SU-DHL-6 (cell line): Measurements from ENCODE around the gene DNAH9.

Source experiments
- H2AFZ ChIP-seq: fragments of 200-600 bp; sonication (generic); 2 replicates; pipeline ENCODE4 v1.6.1; 2014; ENCODE audit warnings: low read depth, mild to moderate bottlenecking, moderate library complexity, mixed read lengths, antibody characterized with exemption, low read length; ENCODE audit not compliant: severe bottlenecking
- H3F3A ChIP-seq: fragments of 200-600 bp; shearing (Covaris generic); 2 replicates; pipeline ENCODE4 v1.6.0; 2016; ENCODE audit warnings: antibody characterized with exemption, mild to moderate bottlenecking; ENCODE audit not compliant: insufficient read depth
- H3K27ac ChIP-seq: fragments of 200-600 bp; sonication (generic); 2 replicates; pipeline ENCODE4 v1.5.1; 2016; ENCODE audit warnings: low read depth, mild to moderate bottlenecking, low read length, moderate library complexity, mixed read lengths
- H3K27me3 ChIP-seq: fragments of 200-600 bp; sonication (generic), shearing (Covaris generic); 2 replicates; pipeline ENCODE4 v1.6.0; 2014; ENCODE audit warnings: mild to moderate bottlenecking, low read length
- H3K36me3 ChIP-seq: fragments of 200-600 bp; sonication (generic); 2 replicates; pipeline ENCODE4 v1.6.1; 2014; ENCODE audit warnings: mild to moderate bottlenecking, low read length, mixed read lengths
- H3K4me2 ChIP-seq: fragments of 300-600, 200-600 bp; shearing (Covaris generic), sonication (generic); 2 replicates; pipeline ENCODE4 v1.6.0; 2014; ENCODE audit warnings: low read length, low read depth, mild to moderate bottlenecking; ENCODE audit not compliant: poor library complexity, severe bottlenecking
- H3K4me3 ChIP-seq: fragments of 200-600 bp; sonication (generic); 2 replicates; pipeline ENCODE4 v1.5.1; 2014; ENCODE audit warnings: antibody characterized with exemption, low read length, mild to moderate bottlenecking, mixed read lengths; ENCODE audit not compliant: insufficient read depth, poor library complexity, severe bottlenecking
- H3K79me2 ChIP-seq: fragments of 200-600 bp; sonication (generic); 2 replicates; pipeline ENCODE4 v1.6.1; 2014; ENCODE audit warnings: mild to moderate bottlenecking, low read length, moderate library complexity; ENCODE audit not compliant: insufficient read depth
- H3K9ac ChIP-seq: fragments of 200-600 bp; sonication (generic); 2 replicates; pipeline ENCODE4 v1.7.0; 2014; ENCODE audit warnings: mild to moderate bottlenecking, low read length
- H3K9me2 ChIP-seq: fragments of 200-600 bp; sonication (generic); replicated peaks from 2 replicates; pipeline ENCODE4 v1.6.1; 2014; ENCODE audit warnings: low read length; ENCODE audit not compliant: insufficient read depth
- H3K9me3 ChIP-seq: fragments of 200-600 bp; sonication (generic); 2 replicates; pipeline ENCODE4 v1.6.1; 2014; ENCODE audit warnings: low read length, mixed read lengths; ENCODE audit not compliant: insufficient read depth
- H4K20me1 ChIP-seq: fragments of 200-600 bp; sonication (generic); 2 replicates; pipeline ENCODE4 v1.6.1; 2014; ENCODE audit warnings: low read depth, mild to moderate bottlenecking, antibody characterized with exemption, low read length, moderate library complexity, mixed read lengths
- EZH2phosphoT487 ChIP-seq: fragments of 200-600 bp; sonication (generic), shearing (Covaris generic); conservative IDR thresholded peaks from 2 replicates; pipeline ENCODE4 v1.6.1; 2018; ENCODE audit warnings: mild to moderate bottlenecking, antibody characterized with exemption, low read length, moderate library complexity, mixed read lengths
- TF ChIP-seq, protein P1 (sequence below): fragments of 200-600 bp; sonication (generic); IDR thresholded peaks from one replicate; pipeline ENCODE4 v1.5.1; 2017; ENCODE audit warnings: antibody characterized with exemption, mild to moderate bottlenecking, low read length, moderate library complexity; ENCODE audit not compliant: insufficient read depth, poor library complexity, severe bottlenecking

The DNAH9 gene

DNA sequence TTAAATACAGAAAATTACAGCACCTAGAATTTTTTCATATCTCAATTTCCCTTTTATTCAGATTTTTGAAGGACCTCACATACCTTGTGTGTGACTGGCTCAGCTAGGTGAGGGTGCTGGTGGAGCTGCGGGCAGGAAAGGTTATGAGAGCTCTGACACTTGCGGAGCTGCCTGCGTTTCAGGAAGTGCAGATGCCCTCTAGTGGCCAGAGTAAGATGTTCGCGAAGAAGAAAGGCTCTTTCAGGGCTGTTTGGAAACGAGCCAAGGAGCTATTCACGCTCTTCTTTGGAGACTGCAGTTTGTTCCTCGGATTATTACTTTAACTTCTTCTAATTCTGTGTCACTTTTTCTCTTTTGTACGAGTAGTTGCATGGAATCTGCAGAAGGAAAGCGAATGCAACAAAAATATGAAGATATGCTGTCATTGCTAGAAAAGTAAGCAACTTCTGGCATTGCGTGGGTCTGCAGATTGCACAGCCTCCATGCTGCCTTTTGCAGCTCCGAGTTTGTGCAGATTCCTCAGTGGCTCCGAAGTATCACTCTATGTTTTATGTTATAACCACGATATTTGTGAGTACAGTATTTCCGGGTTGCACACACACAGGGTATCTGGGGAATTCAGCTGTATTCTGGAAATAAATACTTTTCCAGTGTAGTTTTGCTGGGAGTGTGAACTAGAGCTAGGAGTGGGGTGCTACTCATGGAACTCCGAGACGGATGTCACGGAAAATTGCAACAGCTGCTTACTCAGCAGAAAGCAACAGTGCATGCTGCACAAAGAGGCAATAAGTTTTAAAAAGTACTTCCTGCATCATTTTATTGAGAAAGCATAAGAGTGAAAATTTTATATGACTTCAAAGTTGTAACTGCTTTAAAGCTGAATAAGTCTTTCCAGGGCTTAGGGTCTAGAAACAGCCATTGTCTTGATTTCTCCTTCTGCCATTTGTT is 46.3 kb downstream of the DNAH9 start:
- Histone ChIP-seq H3K9ac (no peak overlapping the region), H2AFZ (no peak overlapping the region), H3K9me2 (no peaks in the 10 kb centered on the region), H3K79me2 (no peaks in the 10 kb centered on the region), H3K9me3 (no peaks in the 10 kb centered on the region), H3K27ac (no peak overlapping the region), H3K4me3 (no peak overlapping the region), H3K27me3 (no peaks in the 10 kb centered on the region), H3K4me2 (no peak overlapping the region), H3F3A (no peaks in the 10 kb centered on the region), H3K36me3 (no peaks in the 10 kb centered on the region), H4K20me1 (no peaks in the 10 kb centered on the region)
- TF ChIP-seq, protein P1, sequence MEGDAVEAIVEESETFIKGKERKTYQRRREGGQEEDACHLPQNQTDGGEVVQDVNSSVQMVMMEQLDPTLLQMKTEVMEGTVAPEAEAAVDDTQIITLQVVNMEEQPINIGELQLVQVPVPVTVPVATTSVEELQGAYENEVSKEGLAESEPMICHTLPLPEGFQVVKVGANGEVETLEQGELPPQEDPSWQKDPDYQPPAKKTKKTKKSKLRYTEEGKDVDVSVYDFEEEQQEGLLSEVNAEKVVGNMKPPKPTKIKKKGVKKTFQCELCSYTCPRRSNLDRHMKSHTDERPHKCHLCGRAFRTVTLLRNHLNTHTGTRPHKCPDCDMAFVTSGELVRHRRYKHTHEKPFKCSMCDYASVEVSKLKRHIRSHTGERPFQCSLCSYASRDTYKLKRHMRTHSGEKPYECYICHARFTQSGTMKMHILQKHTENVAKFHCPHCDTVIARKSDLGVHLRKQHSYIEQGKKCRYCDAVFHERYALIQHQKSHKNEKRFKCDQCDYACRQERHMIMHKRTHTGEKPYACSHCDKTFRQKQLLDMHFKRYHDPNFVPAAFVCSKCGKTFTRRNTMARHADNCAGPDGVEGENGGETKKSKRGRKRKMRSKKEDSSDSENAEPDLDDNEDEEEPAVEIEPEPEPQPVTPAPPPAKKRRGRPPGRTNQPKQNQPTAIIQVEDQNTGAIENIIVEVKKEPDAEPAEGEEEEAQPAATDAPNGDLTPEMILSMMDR = peak; percentile 41
- TF ChIP-seq EZH2phosphoT487 = no peak

DNA sequence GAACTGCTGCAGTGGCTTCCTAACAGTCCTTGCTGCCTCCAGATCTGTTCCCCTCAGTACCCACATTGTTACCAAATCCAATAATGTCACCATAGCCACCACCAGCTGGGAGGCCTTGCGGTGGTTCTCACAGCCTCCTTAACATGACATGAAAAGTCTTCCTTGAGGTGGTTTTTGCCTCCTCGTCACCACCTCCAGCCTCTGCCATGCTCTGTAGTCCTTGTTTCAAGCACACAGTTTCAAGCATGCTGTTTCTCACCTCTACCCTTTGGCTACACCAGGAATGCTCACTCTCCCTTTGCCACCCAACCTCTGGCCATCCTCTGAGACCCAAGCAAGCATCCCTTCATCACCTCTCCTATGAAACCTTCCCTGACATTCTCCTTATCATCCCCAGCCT is 47.2 kb downstream of the DNAH9 start:
- TF ChIP-seq, protein P1 = no peak
- no peak for TF ChIP-seq EZH2phosphoT487
- no peak overlapping the region for H3K4me3 ChIP-seq
- H3K9ac ChIP-seq = no peak overlapping the region
- H4K20me1 ChIP-seq = no peaks in the 10 kb centered on the region
- H3K4me2 ChIP-seq = no peak overlapping the region
- no peak overlapping the region for H2AFZ ChIP-seq
- no peak overlapping the region for H3K27ac ChIP-seq
- no peaks in the 10 kb centered on the region for H3F3A ChIP-seq
- H3K79me2 ChIP-seq = no peaks in the 10 kb centered on the region
- no peaks in the 10 kb centered on the region for H3K36me3 ChIP-seq
- H3K9me3 ChIP-seq = no peaks in the 10 kb centered on the region
- H3K9me2 ChIP-seq = no peaks in the 10 kb centered on the region
- no peaks in the 10 kb centered on the region for H3K27me3 ChIP-seq

DNA sequence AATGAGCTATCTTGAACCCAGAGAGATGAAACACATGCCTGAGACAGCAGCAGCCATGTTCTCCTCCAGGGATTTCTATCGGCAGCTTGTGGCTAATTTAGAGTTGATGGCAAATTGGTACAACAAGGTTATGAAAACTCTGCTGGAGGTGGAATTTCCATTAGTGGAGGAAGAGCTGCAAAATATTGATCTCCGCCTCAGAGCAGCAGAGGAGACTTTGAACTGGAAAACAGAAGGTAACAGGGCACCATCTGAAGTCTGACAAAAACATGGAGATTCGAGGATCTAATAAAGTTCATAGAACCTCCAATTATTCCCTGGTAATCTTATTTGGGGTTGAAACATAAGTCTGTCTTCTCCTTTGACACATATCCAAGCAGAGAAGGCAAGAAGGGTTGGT is 52.8 kb downstream of the DNAH9 start:
- no peaks in the 10 kb centered on the region for H3K36me3 ChIP-seq
- H2AFZ ChIP-seq = no peak overlapping the region
- no peaks in the 10 kb centered on the region for H3K9me2 ChIP-seq
- no peak overlapping the region for H3K9ac ChIP-seq
- H3K27ac ChIP-seq = no peak overlapping the region
- no peaks in the 10 kb centered on the region for H3F3A ChIP-seq
- H3K79me2 ChIP-seq = no peaks in the 10 kb centered on the region
- no peaks in the 10 kb centered on the region for H3K27me3 ChIP-seq
- no peak overlapping the region for H3K4me2 ChIP-seq
- TF ChIP-seq, protein P1 = no peak
- no peak for TF ChIP-seq EZH2phosphoT487
- no peak overlapping the region for H3K4me3 ChIP-seq
- H3K9me3 ChIP-seq = no peaks in the 10 kb centered on the region
- H4K20me1 ChIP-seq = no peaks in the 10 kb centered on the region
